Type B pancreatic cell (in vitro differentiated cells): ENCODE data around the gene KAZN. TPM values are rescaled to one million over a fixed set of nuclear protein-coding genes. Genes with fewer than 3 reads are reported as not detected.

Experiments used
- DNase-seq: peaks from one replicate; pipeline ENCODE4 v3.0.0; 2021; ENCODE audit warnings: mixed read lengths; ENCODE audit not compliant: unreplicated experiment; ENCODE audit errors: extremely low spot score
- H3K27ac Mint-ChIP-seq: 2 replicates; pipeline ENCODE4 v1.8.0; 2021; ENCODE audit warnings: mild to moderate bottlenecking, mixed read lengths
- H3K27me3 Mint-ChIP-seq: 2 replicates; pipeline ENCODE4 v1.8.0; 2021; ENCODE audit warnings: mixed read lengths
- H3K36me3 Mint-ChIP-seq: 2 replicates; pipeline ENCODE4 v1.8.0; 2021; ENCODE audit warnings: mixed read lengths
- H3K4me1 Mint-ChIP-seq: one replicate; pipeline ENCODE4 v1.8.0; 2021; ENCODE audit warnings: mixed read lengths; ENCODE audit not compliant: unreplicated experiment
- H3K4me3 Mint-ChIP-seq: 2 replicates; pipeline ENCODE4 v1.8.0; 2021; ENCODE audit warnings: mild to moderate bottlenecking, mixed read lengths
- H3K9me3 Mint-ChIP-seq: 2 replicates; pipeline ENCODE4 v1.8.0; 2021; ENCODE audit warnings: mixed read lengths
- total RNA-seq: library from RNA; stranded (reverse); gene quantifications from 2 replicates; pipeline ENCODE4 v1.2.1, GENCODE V29; 2021; ENCODE audit warnings: low replicate concordance
- TF ChIP-seq, protein P1 (sequence below): fragments of 200-600 bp; sonication (generic); conservative IDR thresholded peaks from 2 replicates; pipeline ENCODE4 v1.5.0; 2021; ENCODE audit warnings: antibody characterized with exemption, mild to moderate bottlenecking

Gene KAZN
- total RNA-seq, 1 donor from 2014 or later: 33.7 TPM

DNA sequence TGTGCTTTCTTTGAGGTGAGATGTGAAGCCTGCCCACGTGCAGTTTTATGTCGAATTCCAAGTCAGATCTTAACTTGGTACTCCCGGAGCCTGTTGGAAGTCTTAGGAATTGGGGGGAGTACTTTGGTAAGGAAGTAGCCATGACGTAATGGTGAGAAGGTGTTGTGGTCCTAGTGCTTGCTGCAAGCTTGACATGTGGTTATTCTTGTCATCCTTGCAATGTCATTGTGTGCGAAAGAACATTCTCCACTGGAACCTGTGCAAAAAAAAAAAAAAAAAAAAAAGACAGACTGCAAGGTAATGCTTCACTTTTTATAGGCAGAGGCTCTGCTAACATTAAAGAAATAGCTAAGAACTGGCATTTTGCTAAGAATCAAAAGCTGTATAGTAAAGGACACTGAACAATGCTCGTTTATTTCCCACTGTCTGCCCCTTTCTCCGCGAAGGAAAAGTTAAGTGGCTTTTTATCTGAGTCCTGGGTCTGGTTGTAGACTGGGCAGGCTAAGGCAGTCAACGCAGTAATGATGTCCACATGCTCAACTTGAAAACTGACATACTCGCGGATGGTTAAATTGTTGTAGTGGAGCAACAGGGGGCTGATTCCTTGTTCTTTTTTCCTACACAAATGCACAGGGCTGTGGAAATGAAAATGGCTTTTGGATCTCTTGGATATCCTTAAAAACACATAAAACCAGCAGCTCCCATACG is 2.1 kb downstream of the KAZN start:
- H3K4me1 Mint-ChIP-seq: peaks cover 54% of the 10 kb centered on the region

DNA sequence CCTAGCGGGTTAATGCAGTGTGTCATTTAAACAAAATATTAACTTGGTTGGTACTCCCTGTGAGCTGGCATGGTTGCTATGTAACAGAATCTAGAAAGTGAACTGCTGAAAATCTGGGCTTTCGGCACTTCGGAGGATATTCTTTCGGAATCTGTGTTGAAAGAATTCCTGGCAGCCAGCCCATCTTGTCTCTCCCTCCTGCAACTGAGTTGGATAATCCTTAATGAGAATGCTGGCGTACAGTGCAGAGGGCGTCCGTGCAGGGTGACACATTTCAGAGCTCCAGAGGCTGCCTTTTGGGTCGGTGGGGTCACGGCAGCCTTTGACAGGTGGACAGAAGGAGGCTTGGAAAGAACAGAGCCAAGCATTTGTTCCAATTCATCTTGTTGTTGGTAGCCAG is 3.7 kb downstream of the KAZN start:
- TF ChIP-seq, protein P1, sequence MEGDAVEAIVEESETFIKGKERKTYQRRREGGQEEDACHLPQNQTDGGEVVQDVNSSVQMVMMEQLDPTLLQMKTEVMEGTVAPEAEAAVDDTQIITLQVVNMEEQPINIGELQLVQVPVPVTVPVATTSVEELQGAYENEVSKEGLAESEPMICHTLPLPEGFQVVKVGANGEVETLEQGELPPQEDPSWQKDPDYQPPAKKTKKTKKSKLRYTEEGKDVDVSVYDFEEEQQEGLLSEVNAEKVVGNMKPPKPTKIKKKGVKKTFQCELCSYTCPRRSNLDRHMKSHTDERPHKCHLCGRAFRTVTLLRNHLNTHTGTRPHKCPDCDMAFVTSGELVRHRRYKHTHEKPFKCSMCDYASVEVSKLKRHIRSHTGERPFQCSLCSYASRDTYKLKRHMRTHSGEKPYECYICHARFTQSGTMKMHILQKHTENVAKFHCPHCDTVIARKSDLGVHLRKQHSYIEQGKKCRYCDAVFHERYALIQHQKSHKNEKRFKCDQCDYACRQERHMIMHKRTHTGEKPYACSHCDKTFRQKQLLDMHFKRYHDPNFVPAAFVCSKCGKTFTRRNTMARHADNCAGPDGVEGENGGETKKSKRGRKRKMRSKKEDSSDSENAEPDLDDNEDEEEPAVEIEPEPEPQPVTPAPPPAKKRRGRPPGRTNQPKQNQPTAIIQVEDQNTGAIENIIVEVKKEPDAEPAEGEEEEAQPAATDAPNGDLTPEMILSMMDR: no peak
- peak overlapping the region; percentile 64 for H3K27ac Mint-ChIP-seq
- H3K9me3 Mint-ChIP-seq: no peaks in the 10 kb centered on the region
- H3K27me3 Mint-ChIP-seq: peaks cover 28% of the 10 kb centered on the region
- peaks cover 45% of the 10 kb centered on the region for H3K4me1 Mint-ChIP-seq
- peaks cover 8% of the 10 kb centered on the region for H3K36me3 Mint-ChIP-seq
- DNase-seq: no peak
- H3K4me3 Mint-ChIP-seq: peak overlapping the region; percentile 91

More for the DNA sequence above, 2.1 kb downstream of the KAZN start:
- H3K36me3 Mint-ChIP-seq: peaks cover 4% of the 10 kb centered on the region
- peaks cover 32% of the 10 kb centered on the region for H3K27me3 Mint-ChIP-seq
- TF ChIP-seq, protein P1: no peak
- peak overlapping the region; percentile 91 for H3K4me3 Mint-ChIP-seq
- no peak for DNase-seq
- no peaks in the 10 kb centered on the region for H3K9me3 Mint-ChIP-seq
- peak overlapping the region; percentile 51 for H3K27ac Mint-ChIP-seq

DNA sequence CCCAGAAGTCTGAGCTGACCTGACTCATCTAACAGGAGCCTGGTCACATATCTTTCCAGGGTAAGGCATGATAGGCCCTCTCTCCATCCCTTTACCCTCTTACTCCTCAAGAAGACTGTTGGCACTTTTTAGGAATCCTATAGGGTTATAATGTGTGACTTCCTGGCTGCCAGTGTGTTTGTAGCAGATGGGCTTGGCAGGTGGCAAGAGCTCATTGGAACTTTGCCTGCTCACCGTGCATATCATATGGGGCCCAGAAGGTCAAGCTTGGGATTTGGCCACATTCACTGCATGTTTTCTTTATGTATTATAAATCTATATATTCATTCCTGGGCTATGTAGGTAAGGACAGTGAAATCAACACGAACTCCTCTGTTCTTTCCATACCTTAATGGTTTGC is 5.2 kb downstream of the KAZN start:
- TF ChIP-seq, protein P1: no peak
- Mint-ChIP-seq H3K36me3 (peaks cover 12% of the 10 kb centered on the region), H3K4me3 (peak overlapping the region; percentile 14), H3K27ac (no peak overlapping the region), H3K4me1 (peaks cover 40% of the 10 kb centered on the region), H3K27me3 (peaks cover 22% of the 10 kb centered on the region), H3K9me3 (no peaks in the 10 kb centered on the region)
- DNase-seq: no peak

DNA sequence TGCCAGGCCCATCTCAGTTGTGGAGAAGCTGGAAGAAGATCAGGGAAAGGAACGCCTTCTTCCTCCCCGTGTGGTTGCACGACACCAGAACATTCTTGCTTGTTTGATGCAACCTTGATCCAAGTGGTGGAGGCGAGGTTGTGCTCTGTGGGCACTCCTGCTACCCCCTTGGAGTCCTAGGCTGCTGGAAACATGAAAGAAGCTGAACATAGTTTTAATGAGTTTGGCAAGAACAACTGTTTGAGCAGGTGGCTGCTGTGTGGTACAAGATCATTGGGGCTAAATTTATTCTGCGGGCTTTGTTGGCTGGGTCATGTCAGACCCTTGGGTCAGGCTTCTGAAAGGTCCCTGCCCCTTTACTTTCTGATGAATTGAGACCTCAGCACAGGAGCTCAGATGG is 5.9 kb downstream of the KAZN start:
- TF ChIP-seq, protein P1: no peak
- Mint-ChIP-seq H3K36me3 (peaks cover 17% of the 10 kb centered on the region), H3K27ac (no peak overlapping the region), H3K4me3 (no peak overlapping the region), H3K9me3 (no peaks in the 10 kb centered on the region), H3K27me3 (peaks cover 21% of the 10 kb centered on the region), H3K4me1 (peaks cover 39% of the 10 kb centered on the region)
- DNase-seq: no peak

DNA sequence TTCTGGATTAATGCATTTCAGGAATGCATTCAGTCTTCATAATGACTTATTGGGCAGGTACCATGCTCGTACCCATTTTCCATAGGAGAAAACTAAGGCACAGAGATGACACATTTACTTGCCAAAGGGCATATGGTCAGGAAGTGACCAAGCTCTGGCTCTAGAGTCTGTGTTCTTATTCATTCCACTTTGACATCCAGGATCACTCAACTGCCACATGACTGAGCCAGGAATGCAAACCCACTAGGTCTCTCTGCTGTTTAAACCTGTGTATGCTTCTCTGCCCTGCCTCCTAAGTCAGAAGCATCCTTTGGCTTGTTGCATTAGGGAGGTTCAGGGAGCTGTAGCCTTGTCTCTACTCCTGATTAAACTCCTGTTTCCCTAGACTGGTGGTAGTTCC is 7.5 kb downstream of the KAZN start:
- peaks cover 17% of the 10 kb centered on the region for H3K36me3 Mint-ChIP-seq
- DNase-seq: no peak
- H3K4me3 Mint-ChIP-seq: no peak overlapping the region
- H3K27ac Mint-ChIP-seq: no peak overlapping the region
- TF ChIP-seq, protein P1: no peak
- H3K4me1 Mint-ChIP-seq: peaks cover 30% of the 10 kb centered on the region
- no peaks in the 10 kb centered on the region for H3K9me3 Mint-ChIP-seq
- H3K27me3 Mint-ChIP-seq: peaks cover 8% of the 10 kb centered on the region
